HTERT RPE-1 (cell line): ENCODE data around the gene COL8A2.

Experiments
- in situ Hi-C: fragments of 300-500 bp; cut with MboI; formaldehyde crosslinking; loops from 4 replicates; pipeline ENCODE4 v1.14.3; 2020; ENCODE audit warnings: low sequenced_read_pairs

The COL8A2 gene

DNA sequence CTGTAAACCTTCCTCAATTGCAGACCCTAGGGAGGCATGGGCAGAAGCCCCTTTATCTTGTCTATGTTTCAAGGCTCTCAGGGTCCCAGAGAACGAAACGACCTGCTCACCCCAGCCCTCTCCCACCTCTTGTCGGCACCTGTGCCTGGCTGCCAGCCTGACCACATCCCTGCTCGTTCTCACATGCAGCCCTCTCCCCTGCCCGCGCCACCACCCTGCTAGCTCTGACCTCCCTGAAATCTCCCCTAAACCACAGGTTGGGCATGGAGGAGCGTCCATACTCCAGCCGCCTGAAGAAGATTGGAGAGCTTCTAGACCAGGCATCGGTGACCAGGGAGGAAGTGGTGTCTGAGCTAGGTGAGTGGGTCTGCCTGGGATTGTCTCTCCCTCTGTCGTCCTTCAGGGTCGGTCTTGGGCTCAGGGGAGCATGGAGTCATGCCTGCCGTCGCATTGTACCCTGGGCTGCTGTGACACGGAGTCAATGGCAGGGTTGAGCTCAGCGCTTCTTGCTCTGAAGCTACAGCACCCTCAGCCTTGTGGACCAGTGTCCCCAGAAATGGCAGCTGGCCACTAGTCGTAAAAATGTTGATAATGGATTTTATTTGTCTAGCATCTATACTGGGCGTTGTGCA, 32.7 kb downstream of the COL8A2 start:
- in situ Hi-C loops = no loop called here

- in situ Hi-C loops = no loop called here
Observed at GRCh38 chr1:36091698-36092097, 33.3 kb downstream of the COL8A2 start.

DNA sequence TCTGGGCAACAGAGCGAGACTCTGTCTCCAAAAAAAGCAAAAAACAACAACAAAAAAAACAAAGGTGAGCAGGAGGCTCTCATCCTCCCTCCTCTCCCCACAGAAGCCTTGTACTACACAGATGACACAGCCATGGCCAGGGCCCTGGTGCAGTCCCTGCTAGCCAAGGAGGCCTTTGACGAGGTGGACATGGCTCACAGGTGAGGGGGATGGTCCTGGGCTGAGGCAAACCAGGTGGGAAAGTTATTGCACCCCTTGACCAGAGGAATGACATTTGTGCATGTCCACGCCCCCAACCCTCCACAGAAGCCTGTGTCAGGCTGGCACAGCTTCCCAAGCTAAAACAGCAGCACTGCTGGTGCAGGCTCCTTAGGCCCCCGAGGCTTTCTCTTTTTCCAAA, 33.9 kb downstream of the COL8A2 start:
- in situ Hi-C loops = no loop called here

- in situ Hi-C loops = no loop called here
Observed at GRCh38 chr1:36089393-36090121, 35.5 kb downstream of the COL8A2 start.

GRCh38 chr1:36088577-36089392, 36.2 kb downstream of the COL8A2 start, which contains the start of gene ADPRS:
TSS of gene ADPRS (plus strand) at chr1:36088892. CDS start at chr1:36088905, 13 bp downstream.
- in situ Hi-C loops = no loop called here

DNA sequence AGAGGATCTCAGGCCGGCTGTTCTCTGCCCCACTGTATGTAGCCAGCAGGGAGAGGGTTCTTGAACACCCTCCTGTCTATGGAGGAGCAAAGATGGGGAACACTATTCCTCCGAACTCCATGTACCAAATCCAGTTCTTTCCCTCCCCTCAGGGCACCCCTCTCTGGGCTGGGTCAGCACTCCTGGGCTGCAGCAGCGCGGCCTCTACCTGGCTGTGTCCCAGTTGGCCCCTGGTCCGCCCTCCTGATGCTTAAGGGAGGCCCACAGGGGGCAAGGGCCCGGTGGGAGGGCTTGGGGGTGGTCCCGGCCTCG, 36.8 kb downstream of the COL8A2 start:
- in situ Hi-C loops = no loop called here

DNA sequence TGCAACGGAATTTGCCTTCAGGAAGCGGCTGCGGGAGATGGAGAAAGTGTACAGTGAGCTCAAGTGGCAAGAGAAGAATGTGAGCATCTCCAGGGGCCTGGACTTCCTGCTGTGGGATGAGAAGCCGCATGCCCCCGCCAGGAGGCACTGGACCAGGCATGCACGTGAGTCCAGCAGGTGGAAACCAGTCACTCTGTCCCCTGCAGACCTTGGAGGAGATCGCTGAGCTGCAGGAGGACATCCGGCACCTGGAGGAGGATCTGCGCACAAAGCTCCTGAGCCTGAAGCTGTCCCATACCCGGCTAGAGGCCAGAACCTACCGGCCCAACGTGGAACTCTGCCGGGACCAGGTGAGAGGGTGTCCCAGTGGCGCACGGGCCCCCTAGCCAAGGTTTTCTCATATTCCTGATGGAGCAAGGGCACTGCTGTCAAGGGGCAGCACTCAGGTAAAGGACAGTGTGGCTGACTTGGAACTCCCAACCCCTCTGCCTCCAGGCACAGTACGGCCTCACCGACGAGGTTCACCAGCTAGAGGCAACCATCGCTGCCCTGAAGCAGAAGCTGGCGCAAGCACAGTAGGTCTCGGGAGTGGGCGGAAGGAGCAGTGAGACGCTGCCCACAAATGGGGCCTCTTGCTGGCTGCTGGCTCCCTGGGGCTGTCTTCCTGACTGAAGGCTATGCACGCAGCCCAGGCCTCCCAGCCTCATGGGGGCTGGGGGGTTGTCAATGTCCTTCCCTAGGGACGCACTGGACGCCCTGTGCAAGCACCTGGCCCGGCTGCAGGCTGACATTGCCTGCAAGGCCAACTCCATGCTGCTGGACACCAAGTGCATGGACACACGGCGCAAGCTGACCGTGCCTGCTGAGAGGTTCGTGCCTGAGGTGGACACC, 37.5 kb downstream of the COL8A2 start:
- in situ Hi-C loops = no loop called here

- in situ Hi-C loops = no loop called here
Observed at GRCh38 chr1:36086529-36087232, 38.3 kb downstream of the COL8A2 start.

DNA sequence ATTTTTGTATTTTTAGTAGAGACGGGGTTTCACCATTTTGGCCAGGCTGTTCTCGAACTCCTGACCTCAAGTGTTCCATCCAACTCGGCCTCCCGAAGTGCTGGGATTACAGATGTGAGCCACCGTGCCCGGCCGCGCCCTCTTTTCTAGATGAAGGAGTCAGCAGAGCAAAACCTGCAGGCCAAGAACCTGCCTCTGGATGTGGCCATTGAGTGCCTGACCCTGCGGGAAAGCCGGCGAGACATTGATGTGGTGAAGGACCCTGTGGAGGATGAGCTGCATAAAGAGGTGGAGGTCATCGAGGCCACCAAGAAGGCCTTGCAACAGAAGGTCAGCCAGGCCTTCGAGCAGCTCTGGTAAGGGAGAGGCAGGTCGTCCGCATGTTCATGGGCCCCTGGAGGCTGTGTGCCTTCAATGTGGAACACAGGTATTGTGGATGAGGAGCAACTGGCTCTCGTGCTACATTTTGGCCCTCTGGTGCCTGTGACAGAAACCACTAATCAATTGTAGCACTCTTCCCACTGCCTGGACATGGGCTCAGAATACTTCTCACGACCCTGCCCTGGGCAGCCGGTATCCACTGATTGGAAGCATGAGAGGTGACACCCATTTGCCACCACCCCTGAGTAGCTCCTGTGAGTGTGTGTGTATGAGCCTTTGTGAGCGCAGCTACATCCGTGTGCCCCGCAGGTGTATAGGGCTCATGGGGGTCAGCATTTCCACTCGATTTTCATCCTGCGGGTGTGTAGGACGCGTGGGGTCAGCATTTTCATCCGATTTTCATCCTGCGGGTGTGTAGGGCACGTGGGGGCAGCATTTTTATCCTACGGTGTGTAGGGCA, 39.1 kb downstream of the COL8A2 start:
- in situ Hi-C loops = no loop called here

DNA sequence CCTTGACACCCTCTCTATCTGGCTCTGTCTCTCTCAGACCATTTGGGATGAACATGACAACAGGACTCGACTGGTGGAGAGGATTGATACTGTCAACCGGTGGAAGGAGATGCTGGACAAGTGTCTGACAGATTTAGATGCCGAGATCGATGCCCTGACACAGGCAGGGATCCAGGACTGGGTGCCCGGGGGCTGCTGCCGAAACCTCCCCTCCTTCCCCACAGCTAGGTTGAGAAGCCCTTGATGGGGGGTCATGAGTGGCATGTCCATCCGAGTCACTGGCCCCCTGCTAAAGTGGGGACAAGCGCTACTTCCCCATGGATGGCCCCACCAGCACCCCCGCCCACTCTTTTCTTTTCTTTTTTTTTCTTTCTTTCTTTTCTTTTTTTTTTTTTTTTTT, 39.9 kb downstream of the COL8A2 start:
- in situ Hi-C loops = no loop called here

GRCh38 chr1:36084497-36085115, 40.4 kb downstream of the COL8A2 start:
- in situ Hi-C loops = no loop called here

GRCh38 chr1:36083635-36084496, 41.2 kb downstream of the COL8A2 start, which contains the start of gene TEKT2:
TSS of gene TEKT2 (plus strand) at chr1:36084094. CDS start at chr1:36084922, 828 bp downstream.
- in situ Hi-C loops = no loop called here

- in situ Hi-C loops = no loop called here
Observed at GRCh38 chr1:36083219-36083618, 41.8 kb downstream of the COL8A2 start.

- in situ Hi-C loops = no loop called here
Observed at GRCh38 chr1:36081926-36082485, 43.0 kb downstream of the COL8A2 start.

- in situ Hi-C loops = no loop called here
Observed at GRCh38 chr1:36080801-36081200, 44.2 kb downstream of the COL8A2 start.

DNA sequence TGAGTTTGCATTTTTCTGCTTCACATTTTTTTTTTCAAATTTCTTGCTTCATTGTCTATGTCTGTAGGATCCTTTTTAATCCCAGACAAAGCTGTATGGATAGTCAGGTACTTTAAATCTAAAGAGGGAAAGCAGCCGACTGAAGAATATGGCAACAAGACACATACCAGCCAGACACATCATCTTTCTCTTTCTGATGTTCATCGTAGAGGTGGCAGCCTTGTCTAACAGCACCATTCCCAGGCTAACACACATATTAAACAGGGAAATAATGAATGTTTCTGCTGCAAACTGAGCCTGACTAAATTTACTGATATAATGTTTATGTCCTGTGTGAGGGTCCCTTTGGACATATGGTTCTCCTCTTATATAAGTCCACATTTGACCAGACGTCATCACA, 44.8 kb downstream of the COL8A2 start:
- in situ Hi-C loops = no loop called here

- in situ Hi-C loops = no loop called here
Observed at GRCh38 chr1:36076979-36077573, 47.9 kb downstream of the COL8A2 start.
